Measurements from ENCODE around the gene PIGA. TPM values are rescaled to one million over a fixed set of nuclear protein-coding genes. Genes with fewer than 3 reads are reported as not detected.

Gene PIGA
- total RNA-seq, 1 experiment from 2014 or later, result 11.3 TPM

DNA sequence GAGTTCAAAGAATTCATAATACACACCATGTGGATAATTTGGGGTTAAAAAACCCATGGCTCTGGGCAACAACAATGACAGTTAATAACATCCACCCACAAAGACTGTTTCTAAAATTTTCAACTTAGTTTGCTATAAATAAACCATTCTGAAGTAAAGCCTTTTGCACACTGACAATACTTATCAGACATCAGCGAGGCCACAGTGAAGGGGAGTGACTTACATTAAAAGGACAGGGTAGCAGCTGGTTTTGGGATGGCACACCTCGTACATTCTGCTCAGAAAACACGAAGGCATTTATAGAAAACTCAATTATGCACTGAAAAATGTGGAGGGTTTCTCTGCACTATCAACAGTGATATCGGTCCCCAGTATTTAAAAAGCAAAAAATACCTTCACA is 15.0 kb downstream of the PIGA start (continued):
- no peak for TF ChIP-seq ZNF219 (CRISPR knock-in tag; IDR thresholded peaks at IDR 0.05; ENCODE audit: borderline replicate concordance)

DNA sequence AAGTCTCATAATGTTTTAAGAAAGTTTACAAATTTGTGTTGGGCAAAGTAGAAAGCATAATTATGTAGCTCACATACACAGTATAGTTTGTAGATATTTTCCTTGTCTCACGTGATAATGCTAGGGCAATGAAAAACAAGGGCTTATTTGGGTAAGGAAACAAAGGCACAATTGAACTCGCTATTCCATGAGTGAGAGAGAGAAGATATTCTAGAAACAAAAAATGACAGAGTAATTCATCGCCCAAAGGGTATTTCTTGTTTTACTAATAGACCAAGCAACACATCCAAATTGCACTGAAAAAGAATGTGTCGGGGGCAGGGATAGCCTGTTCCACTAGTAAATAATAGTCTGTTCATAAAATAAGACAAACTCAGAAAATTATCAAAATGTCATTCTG is 16.2 kb downstream of the PIGA start:
- no peak overlapping the region for H3K4me3 Mint-ChIP-seq

More for the DNA sequence above, 16.2 kb downstream of the PIGA start:
- CTCF ChIA-PET, result no interaction called here
- POLR2A ChIA-PET, result no interaction called here
- no peak for DNase-seq (ENCODE audit: low spot score)
- TF ChIP-seq ETV6 (CRISPR knock-in tag; IDR thresholded peaks at IDR 0.05) (no peak), RELA (CRISPR knock-in tag; IDR thresholded peaks at IDR 0.05; ENCODE audit: borderline replicate concordance) (no peak), RORB (CRISPR knock-in tag; IDR thresholded peaks at IDR 0.05) (no peak), ZNF396 (CRISPR knock-in tag; IDR thresholded peaks at IDR 0.05; ENCODE audit: borderline replicate concordance) (no peak), JUN (CRISPR knock-in tag; IDR thresholded peaks at IDR 0.05) (no peak), ZNF121 (CRISPR knock-in tag; IDR thresholded peaks at IDR 0.05) (no peak), ZNF423 (CRISPR knock-in tag; IDR thresholded peaks at IDR 0.05) (no peak), CREB1 (CRISPR knock-in tag; IDR thresholded peaks at IDR 0.05) (no peak), ESRRA (CRISPR knock-in tag; IDR thresholded peaks at IDR 0.05; ENCODE audit: borderline replicate concordance) (no peak), NR3C1 (CRISPR knock-in tag; conservative IDR thresholded peaks at IDR 0.05; ENCODE audit: low read depth) (no peak), ZBTB21 (CRISPR knock-in tag; IDR thresholded peaks at IDR 0.05; ENCODE audit: borderline replicate concordance) (no peak), ATF1 (CRISPR knock-in tag; IDR thresholded peaks at IDR 0.05) (no peak), GTF2I (CRISPR knock-in tag; conservative IDR thresholded peaks at IDR 0.05) (no peak)
- TF ChIP-seq, protein P1, sequence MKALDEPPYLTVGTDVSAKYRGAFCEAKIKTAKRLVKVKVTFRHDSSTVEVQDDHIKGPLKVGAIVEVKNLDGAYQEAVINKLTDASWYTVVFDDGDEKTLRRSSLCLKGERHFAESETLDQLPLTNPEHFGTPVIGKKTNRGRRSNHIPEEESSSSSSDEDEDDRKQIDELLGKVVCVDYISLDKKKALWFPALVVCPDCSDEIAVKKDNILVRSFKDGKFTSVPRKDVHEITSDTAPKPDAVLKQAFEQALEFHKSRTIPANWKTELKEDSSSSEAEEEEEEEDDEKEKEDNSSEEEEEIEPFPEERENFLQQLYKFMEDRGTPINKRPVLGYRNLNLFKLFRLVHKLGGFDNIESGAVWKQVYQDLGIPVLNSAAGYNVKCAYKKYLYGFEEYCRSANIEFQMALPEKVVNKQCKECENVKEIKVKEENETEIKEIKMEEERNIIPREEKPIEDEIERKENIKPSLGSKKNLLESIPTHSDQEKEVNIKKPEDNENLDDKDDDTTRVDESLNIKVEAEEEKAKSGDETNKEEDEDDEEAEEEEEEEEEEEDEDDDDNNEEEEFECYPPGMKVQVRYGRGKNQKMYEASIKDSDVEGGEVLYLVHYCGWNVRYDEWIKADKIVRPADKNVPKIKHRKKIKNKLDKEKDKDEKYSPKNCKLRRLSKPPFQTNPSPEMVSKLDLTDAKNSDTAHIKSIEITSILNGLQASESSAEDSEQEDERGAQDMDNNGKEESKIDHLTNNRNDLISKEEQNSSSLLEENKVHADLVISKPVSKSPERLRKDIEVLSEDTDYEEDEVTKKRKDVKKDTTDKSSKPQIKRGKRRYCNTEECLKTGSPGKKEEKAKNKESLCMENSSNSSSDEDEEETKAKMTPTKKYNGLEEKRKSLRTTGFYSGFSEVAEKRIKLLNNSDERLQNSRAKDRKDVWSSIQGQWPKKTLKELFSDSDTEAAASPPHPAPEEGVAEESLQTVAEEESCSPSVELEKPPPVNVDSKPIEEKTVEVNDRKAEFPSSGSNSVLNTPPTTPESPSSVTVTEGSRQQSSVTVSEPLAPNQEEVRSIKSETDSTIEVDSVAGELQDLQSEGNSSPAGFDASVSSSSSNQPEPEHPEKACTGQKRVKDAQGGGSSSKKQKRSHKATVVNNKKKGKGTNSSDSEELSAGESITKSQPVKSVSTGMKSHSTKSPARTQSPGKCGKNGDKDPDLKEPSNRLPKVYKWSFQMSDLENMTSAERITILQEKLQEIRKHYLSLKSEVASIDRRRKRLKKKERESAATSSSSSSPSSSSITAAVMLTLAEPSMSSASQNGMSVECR (CRISPR knock-in tag; IDR thresholded peaks at IDR 0.05; ENCODE audit: borderline replicate concordance), result no peak
- TF ChIP-seq, protein P2, sequence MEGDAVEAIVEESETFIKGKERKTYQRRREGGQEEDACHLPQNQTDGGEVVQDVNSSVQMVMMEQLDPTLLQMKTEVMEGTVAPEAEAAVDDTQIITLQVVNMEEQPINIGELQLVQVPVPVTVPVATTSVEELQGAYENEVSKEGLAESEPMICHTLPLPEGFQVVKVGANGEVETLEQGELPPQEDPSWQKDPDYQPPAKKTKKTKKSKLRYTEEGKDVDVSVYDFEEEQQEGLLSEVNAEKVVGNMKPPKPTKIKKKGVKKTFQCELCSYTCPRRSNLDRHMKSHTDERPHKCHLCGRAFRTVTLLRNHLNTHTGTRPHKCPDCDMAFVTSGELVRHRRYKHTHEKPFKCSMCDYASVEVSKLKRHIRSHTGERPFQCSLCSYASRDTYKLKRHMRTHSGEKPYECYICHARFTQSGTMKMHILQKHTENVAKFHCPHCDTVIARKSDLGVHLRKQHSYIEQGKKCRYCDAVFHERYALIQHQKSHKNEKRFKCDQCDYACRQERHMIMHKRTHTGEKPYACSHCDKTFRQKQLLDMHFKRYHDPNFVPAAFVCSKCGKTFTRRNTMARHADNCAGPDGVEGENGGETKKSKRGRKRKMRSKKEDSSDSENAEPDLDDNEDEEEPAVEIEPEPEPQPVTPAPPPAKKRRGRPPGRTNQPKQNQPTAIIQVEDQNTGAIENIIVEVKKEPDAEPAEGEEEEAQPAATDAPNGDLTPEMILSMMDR (IDR thresholded peaks at IDR 0.05), result no peak
- TF ChIP-seq, protein P3, sequence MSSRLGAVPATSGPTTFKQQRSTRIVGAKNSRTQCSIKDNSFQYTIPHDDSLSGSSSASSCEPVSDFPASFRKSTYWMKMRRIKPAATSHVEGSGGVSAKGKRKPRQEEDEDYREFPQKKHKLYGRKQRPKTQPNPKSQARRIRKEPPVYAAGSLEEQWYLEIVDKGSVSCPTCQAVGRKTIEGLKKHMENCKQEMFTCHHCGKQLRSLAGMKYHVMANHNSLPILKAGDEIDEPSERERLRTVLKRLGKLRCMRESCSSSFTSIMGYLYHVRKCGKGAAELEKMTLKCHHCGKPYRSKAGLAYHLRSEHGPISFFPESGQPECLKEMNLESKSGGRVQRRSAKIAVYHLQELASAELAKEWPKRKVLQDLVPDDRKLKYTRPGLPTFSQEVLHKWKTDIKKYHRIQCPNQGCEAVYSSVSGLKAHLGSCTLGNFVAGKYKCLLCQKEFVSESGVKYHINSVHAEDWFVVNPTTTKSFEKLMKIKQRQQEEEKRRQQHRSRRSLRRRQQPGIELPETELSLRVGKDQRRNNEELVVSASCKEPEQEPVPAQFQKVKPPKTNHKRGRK (CRISPR knock-in tag; IDR thresholded peaks at IDR 0.05; ENCODE audit: borderline replicate concordance), result no peak
- TF ChIP-seq, protein P4, sequence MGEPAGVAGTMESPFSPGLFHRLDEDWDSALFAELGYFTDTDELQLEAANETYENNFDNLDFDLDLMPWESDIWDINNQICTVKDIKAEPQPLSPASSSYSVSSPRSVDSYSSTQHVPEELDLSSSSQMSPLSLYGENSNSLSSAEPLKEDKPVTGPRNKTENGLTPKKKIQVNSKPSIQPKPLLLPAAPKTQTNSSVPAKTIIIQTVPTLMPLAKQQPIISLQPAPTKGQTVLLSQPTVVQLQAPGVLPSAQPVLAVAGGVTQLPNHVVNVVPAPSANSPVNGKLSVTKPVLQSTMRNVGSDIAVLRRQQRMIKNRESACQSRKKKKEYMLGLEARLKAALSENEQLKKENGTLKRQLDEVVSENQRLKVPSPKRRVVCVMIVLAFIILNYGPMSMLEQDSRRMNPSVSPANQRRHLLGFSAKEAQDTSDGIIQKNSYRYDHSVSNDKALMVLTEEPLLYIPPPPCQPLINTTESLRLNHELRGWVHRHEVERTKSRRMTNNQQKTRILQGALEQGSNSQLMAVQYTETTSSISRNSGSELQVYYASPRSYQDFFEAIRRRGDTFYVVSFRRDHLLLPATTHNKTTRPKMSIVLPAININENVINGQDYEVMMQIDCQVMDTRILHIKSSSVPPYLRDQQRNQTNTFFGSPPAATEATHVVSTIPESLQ (CRISPR knock-in tag; IDR thresholded peaks at IDR 0.05), result no peak
- TF ChIP-seq, protein P5, sequence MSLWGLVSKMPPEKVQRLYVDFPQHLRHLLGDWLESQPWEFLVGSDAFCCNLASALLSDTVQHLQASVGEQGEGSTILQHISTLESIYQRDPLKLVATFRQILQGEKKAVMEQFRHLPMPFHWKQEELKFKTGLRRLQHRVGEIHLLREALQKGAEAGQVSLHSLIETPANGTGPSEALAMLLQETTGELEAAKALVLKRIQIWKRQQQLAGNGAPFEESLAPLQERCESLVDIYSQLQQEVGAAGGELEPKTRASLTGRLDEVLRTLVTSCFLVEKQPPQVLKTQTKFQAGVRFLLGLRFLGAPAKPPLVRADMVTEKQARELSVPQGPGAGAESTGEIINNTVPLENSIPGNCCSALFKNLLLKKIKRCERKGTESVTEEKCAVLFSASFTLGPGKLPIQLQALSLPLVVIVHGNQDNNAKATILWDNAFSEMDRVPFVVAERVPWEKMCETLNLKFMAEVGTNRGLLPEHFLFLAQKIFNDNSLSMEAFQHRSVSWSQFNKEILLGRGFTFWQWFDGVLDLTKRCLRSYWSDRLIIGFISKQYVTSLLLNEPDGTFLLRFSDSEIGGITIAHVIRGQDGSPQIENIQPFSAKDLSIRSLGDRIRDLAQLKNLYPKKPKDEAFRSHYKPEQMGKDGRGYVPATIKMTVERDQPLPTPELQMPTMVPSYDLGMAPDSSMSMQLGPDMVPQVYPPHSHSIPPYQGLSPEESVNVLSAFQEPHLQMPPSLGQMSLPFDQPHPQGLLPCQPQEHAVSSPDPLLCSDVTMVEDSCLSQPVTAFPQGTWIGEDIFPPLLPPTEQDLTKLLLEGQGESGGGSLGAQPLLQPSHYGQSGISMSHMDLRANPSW (CRISPR knock-in tag; conservative IDR thresholded peaks at IDR 0.05; ENCODE audit: low read depth), result no peak
- TF ChIP-seq, protein P6, sequence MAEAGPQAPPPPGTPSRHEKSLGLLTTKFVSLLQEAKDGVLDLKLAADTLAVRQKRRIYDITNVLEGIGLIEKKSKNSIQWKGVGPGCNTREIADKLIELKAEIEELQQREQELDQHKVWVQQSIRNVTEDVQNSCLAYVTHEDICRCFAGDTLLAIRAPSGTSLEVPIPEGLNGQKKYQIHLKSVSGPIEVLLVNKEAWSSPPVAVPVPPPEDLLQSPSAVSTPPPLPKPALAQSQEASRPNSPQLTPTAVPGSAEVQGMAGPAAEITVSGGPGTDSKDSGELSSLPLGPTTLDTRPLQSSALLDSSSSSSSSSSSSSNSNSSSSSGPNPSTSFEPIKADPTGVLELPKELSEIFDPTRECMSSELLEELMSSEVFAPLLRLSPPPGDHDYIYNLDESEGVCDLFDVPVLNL (CRISPR knock-in tag; IDR thresholded peaks at IDR 0.05; ENCODE audit: borderline replicate concordance, low read depth), result no peak
- no peak for ATAC-seq
- Mint-ChIP-seq H3K27ac (no peak overlapping the region), H3K9me3 (no peaks in the 10 kb centered on the region), H3K4me1 (no peaks in the 10 kb centered on the region), H3K36me3 (peaks cover 14% of the 10 kb centered on the region), H3K27me3 (ENCODE audit: low read depth) (no peaks in the 10 kb centered on the region)

Measured in WTC11 (cell line).